WERI-Rb-1 (cell line): ENCODE results near the gene PIK3R1.
"Not testable (repeated sequence)": the region's sequence is repeated elsewhere in the genome, so short reads cannot be mapped to it uniquely, and the experiment has no call there.

Experiments used
- DNase-seq: peaks from one replicate; pipeline ENCODE4 v3.0.0-alpha.2; 2020
- H3K27ac ChIP-seq: fragments of 250-450 bp; sonication (Bioruptor Pico); 2 replicates; pipeline ENCODE4 v1.5.1; 2020; ENCODE audit warnings: mild to moderate bottlenecking, moderate library complexity
- H3K27me3 ChIP-seq: fragments of 250-450 bp; sonication (Bioruptor Pico); 2 replicates; pipeline ENCODE4 v1.5.1; 2021; ENCODE audit warnings: mild to moderate bottlenecking, low read depth, moderate library complexity; ENCODE audit not compliant: insufficient read depth, severe bottlenecking
- H3K36me3 ChIP-seq: fragments of 250-450 bp; sonication (Bioruptor Pico); 2 replicates; pipeline ENCODE4 v1.5.1; 2020; ENCODE audit warnings: mild to moderate bottlenecking, moderate library complexity
- H3K4me3 ChIP-seq: 2 replicates; pipeline ENCODE4 v1.5.1; 2011; ENCODE audit warnings: low read depth, mild to moderate bottlenecking, control low read depth, low read length
- H3K9me3 ChIP-seq: fragments of 250-450 bp; sonication (Bioruptor Pico); 2 replicates; pipeline ENCODE4 v1.5.1; 2021; ENCODE audit warnings: mild to moderate bottlenecking, moderate library complexity; ENCODE audit not compliant: severe bottlenecking
- TF ChIP-seq, protein P1 (sequence below): IDR thresholded peaks from 2 replicates; pipeline ENCODE4 v1.5.1; 2011; ENCODE audit warnings: low read depth, mild to moderate bottlenecking, control low read depth, inconsistent platforms, low read length

PIK3R1 gene

DNA sequence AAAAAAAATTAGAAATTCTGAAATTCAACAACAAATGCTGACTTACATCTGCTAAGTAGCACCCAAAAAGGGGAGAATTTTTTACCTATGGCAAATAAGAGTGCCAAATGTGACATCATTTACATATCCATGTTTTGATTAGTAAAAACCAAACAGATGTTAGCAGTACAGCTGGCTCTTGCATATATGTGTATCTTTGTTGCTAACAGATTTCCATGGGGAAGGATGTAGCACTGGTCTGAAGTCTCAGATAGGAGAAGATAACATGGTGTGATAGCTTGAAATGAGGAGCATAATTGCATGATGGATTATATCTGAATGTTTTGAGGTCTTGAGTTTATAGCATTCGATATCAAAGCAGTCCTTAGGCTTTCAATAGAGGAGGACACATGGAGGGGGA lies 17.5 kb downstream of the PIK3R1 start:
- no peaks in the 10 kb centered on the region for H3K27me3 ChIP-seq
- DNase-seq: no peak
- H3K27ac ChIP-seq: no peak overlapping the region
- TF ChIP-seq, protein P1, sequence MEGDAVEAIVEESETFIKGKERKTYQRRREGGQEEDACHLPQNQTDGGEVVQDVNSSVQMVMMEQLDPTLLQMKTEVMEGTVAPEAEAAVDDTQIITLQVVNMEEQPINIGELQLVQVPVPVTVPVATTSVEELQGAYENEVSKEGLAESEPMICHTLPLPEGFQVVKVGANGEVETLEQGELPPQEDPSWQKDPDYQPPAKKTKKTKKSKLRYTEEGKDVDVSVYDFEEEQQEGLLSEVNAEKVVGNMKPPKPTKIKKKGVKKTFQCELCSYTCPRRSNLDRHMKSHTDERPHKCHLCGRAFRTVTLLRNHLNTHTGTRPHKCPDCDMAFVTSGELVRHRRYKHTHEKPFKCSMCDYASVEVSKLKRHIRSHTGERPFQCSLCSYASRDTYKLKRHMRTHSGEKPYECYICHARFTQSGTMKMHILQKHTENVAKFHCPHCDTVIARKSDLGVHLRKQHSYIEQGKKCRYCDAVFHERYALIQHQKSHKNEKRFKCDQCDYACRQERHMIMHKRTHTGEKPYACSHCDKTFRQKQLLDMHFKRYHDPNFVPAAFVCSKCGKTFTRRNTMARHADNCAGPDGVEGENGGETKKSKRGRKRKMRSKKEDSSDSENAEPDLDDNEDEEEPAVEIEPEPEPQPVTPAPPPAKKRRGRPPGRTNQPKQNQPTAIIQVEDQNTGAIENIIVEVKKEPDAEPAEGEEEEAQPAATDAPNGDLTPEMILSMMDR: no peak
- no peaks in the 10 kb centered on the region for H3K9me3 ChIP-seq
- H3K36me3 ChIP-seq: no peaks in the 10 kb centered on the region
- H3K4me3 ChIP-seq: no peak overlapping the region

DNA sequence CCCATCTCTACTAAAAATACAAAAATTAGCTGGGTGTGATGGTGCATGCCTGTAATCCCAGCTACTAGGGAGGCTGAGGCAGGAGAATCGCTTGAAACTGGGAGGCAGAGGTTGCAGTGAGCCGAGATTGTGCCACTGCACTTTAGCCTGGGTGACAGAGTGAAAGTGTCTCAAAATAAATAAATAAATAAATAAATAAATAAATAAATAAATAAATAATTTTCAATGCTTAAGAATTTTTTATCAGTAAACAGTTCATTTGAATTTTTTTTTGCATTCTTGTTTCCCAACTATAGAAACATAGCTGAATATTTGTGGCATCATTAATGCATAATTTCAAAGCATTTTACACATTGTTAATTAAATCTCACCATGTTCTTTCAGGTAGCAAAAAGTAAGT lies 19.7 kb downstream of the PIK3R1 start:
- DNase-seq, H3K36me3 ChIP-seq, H3K27me3 ChIP-seq: not testable (repeated sequence)

DNA sequence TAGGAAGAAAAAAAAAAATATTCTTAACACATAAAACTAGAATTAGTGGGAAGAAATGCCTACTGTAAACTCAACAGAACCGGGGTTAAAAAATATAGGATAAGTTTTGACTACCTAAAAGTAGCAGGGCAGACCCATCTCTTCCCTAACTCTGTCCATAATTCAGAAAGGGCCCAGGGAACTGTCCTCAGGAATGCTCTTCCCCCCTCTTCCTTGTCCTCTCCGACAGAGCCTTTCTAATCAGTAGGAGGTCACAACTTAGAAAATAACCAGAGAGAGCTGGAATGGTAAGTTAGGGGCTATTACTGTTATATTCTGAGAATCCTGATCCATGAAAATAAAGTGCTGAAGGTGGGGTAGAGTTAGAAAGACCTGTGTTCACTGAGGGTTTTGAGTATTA lies 22.2 kb downstream of the PIK3R1 start:
- DNase-seq: no peak
- Histone ChIP-seq H3K36me3 (no peaks in the 10 kb centered on the region), H3K9me3 (no peaks in the 10 kb centered on the region), H3K27me3 (no peaks in the 10 kb centered on the region), H3K4me3 (no peak overlapping the region), H3K27ac (no peak overlapping the region)
- TF ChIP-seq, protein P1: no peak

More for the DNA sequence above, 19.7 kb downstream of the PIK3R1 start:
- not testable (repeated sequence) for H3K9me3 ChIP-seq, H3K27ac ChIP-seq, H3K4me3 ChIP-seq

DNA sequence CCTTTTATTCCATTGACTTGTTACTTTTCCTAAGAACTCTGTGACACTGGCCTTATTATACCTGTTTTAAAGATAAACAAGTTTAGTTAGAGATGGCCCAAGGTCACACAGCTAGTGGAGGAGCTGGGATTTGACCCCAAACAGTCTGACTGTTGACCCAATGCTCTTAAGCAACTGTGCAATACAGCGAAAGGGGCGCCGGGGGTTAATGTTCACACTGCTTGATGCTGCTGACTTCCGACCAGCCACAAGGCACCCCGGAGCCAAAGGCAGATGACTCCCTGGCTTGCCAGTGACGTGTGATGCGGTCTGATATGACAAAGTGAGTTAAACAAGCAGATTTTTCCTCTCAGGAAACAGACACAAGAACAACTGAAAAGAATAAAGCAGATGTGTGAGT lies 23.9 kb downstream of the PIK3R1 start:
- TF ChIP-seq, protein P1: no peak
- DNase-seq: no peak
- H3K4me3 ChIP-seq: no peak overlapping the region
- H3K9me3 ChIP-seq: no peaks in the 10 kb centered on the region
- H3K27me3 ChIP-seq: no peaks in the 10 kb centered on the region
- no peaks in the 10 kb centered on the region; the same call in 1 of the 2 replicates for H3K36me3 ChIP-seq
- H3K27ac ChIP-seq: no peak overlapping the region

DNA sequence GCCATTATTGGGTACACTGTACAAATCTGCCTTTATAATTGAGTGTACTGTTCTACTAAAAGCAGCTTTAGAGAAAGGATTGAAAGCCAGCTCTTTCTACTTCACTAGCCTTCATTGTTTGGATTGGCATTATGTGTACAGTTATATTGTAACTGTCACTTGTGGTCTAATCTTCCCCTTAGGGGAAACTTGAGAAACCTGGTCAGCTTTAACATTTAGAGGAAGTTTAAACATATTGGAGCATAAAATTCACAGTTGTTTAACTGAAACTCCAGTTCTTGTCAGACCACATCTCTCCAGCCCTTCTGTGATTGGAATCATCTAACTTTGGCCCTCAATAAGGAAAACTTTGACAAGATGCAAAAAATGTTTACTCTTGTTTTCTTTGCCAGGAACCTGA lies 24.6 kb downstream of the PIK3R1 start:
- Histone ChIP-seq H3K27ac (no peak overlapping the region), H3K4me3 (no peak overlapping the region), H3K27me3 (no peaks in the 10 kb centered on the region), H3K36me3 (no peaks in the 10 kb centered on the region; the same call in 1 of the 2 replicates), H3K9me3 (no peaks in the 10 kb centered on the region)
- TF ChIP-seq, protein P1: no peak
- no peak for DNase-seq

DNA sequence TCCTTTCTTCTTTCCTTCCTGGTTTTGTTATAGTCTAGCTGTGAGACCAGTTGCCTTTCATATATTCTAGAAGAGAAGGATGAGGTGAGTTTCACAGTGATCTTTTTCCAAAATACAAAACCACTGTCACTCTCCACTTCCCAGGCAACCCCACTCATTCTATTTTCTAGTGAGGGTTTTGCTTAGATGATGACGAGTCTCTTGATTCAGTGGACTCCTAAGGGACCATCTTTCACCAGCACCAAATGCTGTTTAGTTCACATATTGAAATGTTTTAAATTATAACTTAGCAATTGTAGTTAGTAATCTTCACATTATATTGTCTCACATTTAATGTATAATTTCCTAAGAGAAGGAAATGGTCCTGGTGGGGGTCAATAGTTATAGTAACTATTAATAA lies 25.2 kb downstream of the PIK3R1 start:
- TF ChIP-seq, protein P1: no peak
- Histone ChIP-seq H3K9me3 (no peaks in the 10 kb centered on the region), H3K27ac (no peak overlapping the region), H3K27me3 (no peaks in the 10 kb centered on the region), H3K36me3 (no peaks in the 10 kb centered on the region; the same call in 1 of the 2 replicates), H3K4me3 (no peak overlapping the region)
- no peak for DNase-seq
